ENCODE measurements around the gene DMTF1. TPM values are rescaled to one million over a fixed set of nuclear protein-coding genes. Genes with fewer than 3 reads are reported as not detected.

Gene DMTF1
- total and polyA plus RNA-seq, 3 experiments from 2014 or later, result 33.5 to 69.0 (median 68.2) TPM

DNA sequence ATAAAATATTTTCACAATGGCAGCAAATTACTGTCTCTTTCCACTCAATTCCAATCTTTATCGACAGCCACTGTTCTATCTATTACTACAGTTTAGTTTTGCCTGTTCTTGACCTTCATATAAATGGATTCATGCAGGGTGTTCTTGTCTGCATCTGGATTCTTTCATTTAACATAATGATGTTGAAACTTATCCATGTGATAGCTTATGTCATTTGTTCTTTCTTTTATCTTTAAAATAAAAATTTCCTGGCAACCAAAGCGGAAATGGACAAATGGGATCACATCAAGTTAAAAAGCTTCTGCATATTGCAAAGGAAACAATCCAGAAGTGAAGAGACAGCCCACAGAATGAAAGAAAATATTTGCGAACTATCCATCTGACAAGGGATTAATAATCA is 20.5 kb upstream of the DMTF1 start:
- H3K36me3 ChIP-seq (ENCODE audit: insufficient read depth, low read length), result no peaks in the 10 kb centered on the region
- Mint-ChIP-seq H3K4me3 (no peak overlapping the region), H3K4me1 (no peaks in the 10 kb centered on the region), H3K27me3 (peaks cover 6 to 18% of the 10 kb centered on the region in 2 donors), H3K9me3 (peaks cover 0 to 2% (median 0%) of the 10 kb centered on the region in 5 donors), H3K36me3 (peaks cover 0 to 5% (median 0%) of the 10 kb centered on the region in 3 donors), H3K27ac (no peak overlapping the region)
- no peaks in the 10 kb centered on the region for H3K27me3 ChIP-seq (ENCODE audit: insufficient read depth, low read length, poor library complexity, severe bottlenecking)
- no peaks in the 10 kb centered on the region for H3K9me3 ChIP-seq (ENCODE audit: low read length)
- DNase-seq, result no peak
- no peak overlapping the region for H3K27ac ChIP-seq (ENCODE audit: low read depth, low read length)
- ChIA-PET POLR2A (no interaction called here), CTCF (no interaction called here)
- no peak overlapping the region for H3K4me3 ChIP-seq (ENCODE audit: low read length)
- no peaks in the 10 kb centered on the region for H3K4me1 ChIP-seq (ENCODE audit: insufficient read depth, low read length)

DNA sequence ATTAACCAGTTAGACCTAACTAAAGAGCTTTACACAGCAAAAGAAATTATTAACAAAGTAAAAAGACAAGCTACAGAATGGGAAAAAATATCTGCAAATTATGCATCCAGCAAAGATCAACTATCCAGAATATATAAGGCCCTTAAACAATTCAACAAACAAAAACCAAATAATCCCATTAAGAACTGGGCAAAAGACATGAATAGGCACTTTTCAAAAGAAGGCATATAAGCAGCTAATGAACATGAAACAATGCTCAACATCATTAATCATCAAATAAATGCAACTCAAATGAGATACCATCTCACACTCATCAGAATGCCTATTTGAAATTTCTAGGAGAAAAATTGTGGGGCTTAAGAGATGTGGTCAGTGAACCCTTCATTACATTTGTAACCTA is 15.0 kb upstream of the DMTF1 start:
- Mint-ChIP-seq H3K4me3 (no peak overlapping the region), H3K36me3 (peaks cover 0 to 5% (median 0%) of the 10 kb centered on the region in 3 donors), H3K9me3 (peaks cover 0 to 2% (median 0%) of the 10 kb centered on the region in 5 donors), H3K27ac (no peak overlapping the region), H3K27me3 (peaks cover 14 to 37% of the 10 kb centered on the region in 2 donors), H3K4me1 (no peaks in the 10 kb centered on the region)
- H3K27ac ChIP-seq (ENCODE audit: low read depth, low read length), result no peak overlapping the region
- POLR2A ChIA-PET, result interaction anchor here (1.0 kb wide), 1 partner anchor 15 kb away, joined by 3 read pairs; the partner anchor contains the start of gene DMTF1
- DNase-seq, result no peak
- no peaks in the 10 kb centered on the region for H3K36me3 ChIP-seq (ENCODE audit: insufficient read depth, low read length)
- H3K27me3 ChIP-seq (ENCODE audit: insufficient read depth, low read length, poor library complexity, severe bottlenecking), result no peaks in the 10 kb centered on the region
- no peak overlapping the region for H3K4me3 ChIP-seq (ENCODE audit: low read length)
- H3K4me1 ChIP-seq (ENCODE audit: insufficient read depth, low read length), result no peaks in the 10 kb centered on the region
- CTCF ChIA-PET, result no interaction called here
- no peaks in the 10 kb centered on the region for H3K9me3 ChIP-seq (ENCODE audit: low read length)

DNA sequence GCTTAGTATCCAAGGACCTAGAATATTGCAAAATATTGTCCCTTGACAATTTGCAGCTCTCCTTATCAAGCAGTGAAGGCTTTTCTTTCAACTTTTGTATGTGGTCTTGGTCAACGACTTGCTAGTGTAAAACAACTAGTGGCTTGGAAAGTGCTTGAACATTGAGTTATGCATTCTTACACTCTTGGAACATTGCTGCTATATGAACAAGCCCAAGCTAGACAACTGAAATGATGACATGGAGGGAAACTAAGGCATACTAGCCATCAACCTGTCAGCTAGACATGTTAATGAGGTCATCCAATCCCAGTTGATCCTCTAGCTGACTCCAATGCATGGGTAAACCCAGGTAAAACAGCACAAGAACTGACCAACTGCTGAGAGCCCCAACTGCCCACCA is 12.7 kb upstream of the DMTF1 start:
- Histone ChIP-seq H3K9me3 (ENCODE audit: low read length) (no peaks in the 10 kb centered on the region), H3K4me3 (ENCODE audit: low read length) (no peak overlapping the region), H3K27me3 (ENCODE audit: insufficient read depth, low read length, poor library complexity, severe bottlenecking) (no peaks in the 10 kb centered on the region), H3K4me1 (ENCODE audit: insufficient read depth, low read length) (no peaks in the 10 kb centered on the region), H3K27ac (ENCODE audit: low read depth, low read length) (no peak overlapping the region), H3K36me3 (ENCODE audit: insufficient read depth, low read length) (no peaks in the 10 kb centered on the region)
- peaks cover 0 to 2% (median 0%) of the 10 kb centered on the region in 5 donors for H3K9me3 Mint-ChIP-seq
- H3K36me3 Mint-ChIP-seq, result peaks cover 0 to 5% (median 0%) of the 10 kb centered on the region in 3 donors
- ChIA-PET POLR2A (no interaction called here), CTCF (interaction anchor here (0.8 to 4.1 kb wide), 3 partner anchors 8 to 208 kb away, joined by 3 to 12 read pairs (median 4); partner anchors contain the start of gene DMTF1)
- DNase-seq, result no peak
- peak overlapping the region in 1 of 8 donors; percentile 20 for H3K27ac Mint-ChIP-seq
- H3K27me3 Mint-ChIP-seq, result peaks cover 11 to 27% of the 10 kb centered on the region in 2 donors
- no peak overlapping the region for H3K4me3 Mint-ChIP-seq
- H3K4me1 Mint-ChIP-seq, result peaks cover 0 to 7% (median 4%) of the 10 kb centered on the region in 3 donors

DNA sequence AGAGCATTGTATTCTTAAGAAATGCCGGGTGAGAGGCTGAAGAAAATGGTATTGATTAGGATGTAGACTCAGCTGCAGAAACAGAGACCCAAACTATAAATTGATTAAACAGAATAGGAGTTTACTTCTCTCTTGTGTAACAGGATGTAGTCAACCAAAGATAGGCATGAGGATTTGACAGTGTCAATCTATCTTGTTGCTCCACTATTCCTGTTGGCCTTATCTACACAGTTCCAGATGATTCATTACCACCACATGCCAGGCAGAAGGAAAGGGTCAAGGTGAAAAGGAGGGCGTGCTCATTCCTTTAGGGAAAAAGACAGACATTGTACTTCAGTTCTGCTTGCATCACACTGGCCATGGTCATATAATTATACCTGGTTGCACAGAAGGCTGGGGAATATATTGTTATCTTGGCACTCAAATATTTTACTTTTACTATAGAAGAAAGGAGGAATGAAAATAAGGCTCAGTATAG is 11.9 kb upstream of the DMTF1 start:
- DNase-seq, result no peak
- Histone ChIP-seq H3K36me3 (ENCODE audit: insufficient read depth, low read length) (no peaks in the 10 kb centered on the region), H3K4me3 (ENCODE audit: low read length) (no peak overlapping the region), H3K9me3 (ENCODE audit: low read length) (no peaks in the 10 kb centered on the region), H3K4me1 (ENCODE audit: insufficient read depth, low read length) (no peaks in the 10 kb centered on the region), H3K27ac (ENCODE audit: low read depth, low read length) (no peak overlapping the region), H3K27me3 (ENCODE audit: insufficient read depth, low read length, poor library complexity, severe bottlenecking) (no peaks in the 10 kb centered on the region)
- H3K27me3 Mint-ChIP-seq, result peaks cover 11 to 25% of the 10 kb centered on the region in 2 donors
- POLR2A ChIA-PET, result no interaction called here
- peaks cover 0 to 5% (median 0%) of the 10 kb centered on the region in 3 donors for H3K36me3 Mint-ChIP-seq
- H3K27ac Mint-ChIP-seq, result peak overlapping the region in 1 of 8 donors; percentile 2
- H3K4me3 Mint-ChIP-seq, result no peak overlapping the region
- CTCF ChIA-PET, result interaction anchor here (4.1 kb wide), 1 partner anchor 13 kb away, joined by 12 read pairs; the partner anchor contains the start of gene DMTF1
- H3K4me1 Mint-ChIP-seq, result peaks cover 0 to 7% (median 6%) of the 10 kb centered on the region in 3 donors
- peaks cover 0 to 2% (median 0%) of the 10 kb centered on the region in 5 donors for H3K9me3 Mint-ChIP-seq

DNA sequence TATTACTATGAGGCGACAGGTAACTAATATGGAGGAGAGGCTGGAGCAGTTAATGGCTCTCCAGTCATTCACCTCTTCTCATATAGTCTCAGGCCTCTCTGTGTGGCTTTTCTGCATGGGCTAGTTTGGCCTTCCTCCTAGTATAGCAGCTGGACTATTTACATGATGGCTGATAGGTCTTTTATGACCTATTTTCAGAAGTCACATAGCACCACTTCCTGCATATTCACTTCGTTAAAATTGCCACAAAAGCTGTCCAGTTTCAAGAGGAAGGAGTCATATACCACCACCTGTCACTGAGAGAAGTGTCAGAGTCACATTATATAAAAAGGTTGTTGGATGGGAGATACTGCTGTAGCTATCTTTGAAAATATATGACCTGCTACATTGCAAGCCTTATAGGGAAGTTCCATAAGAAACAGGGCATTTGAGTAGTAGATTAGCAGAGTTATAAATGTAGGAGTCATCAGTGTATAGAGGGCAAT is 8.0 kb upstream of the DMTF1 start:
- H3K4me1 Mint-ChIP-seq, result peaks cover 0 to 7% (median 6%) of the 10 kb centered on the region in 3 donors
- peaks cover 0 to 3% of the 10 kb centered on the region in 2 donors for H3K27me3 Mint-ChIP-seq
- ChIA-PET POLR2A (no interaction called here), CTCF (no interaction called here)
- no peaks in the 10 kb centered on the region for H3K27me3 ChIP-seq (ENCODE audit: insufficient read depth, low read length, poor library complexity, severe bottlenecking)
- H3K27ac ChIP-seq (ENCODE audit: low read depth, low read length), result no peak overlapping the region
- H3K9me3 Mint-ChIP-seq, result no peaks in the 10 kb centered on the region
- H3K4me1 ChIP-seq (ENCODE audit: insufficient read depth, low read length), result no peaks in the 10 kb centered on the region
- no peaks in the 10 kb centered on the region for H3K36me3 ChIP-seq (ENCODE audit: insufficient read depth, low read length)
- H3K9me3 ChIP-seq (ENCODE audit: low read length), result no peaks in the 10 kb centered on the region
- no peaks in the 10 kb centered on the region for H3K36me3 Mint-ChIP-seq
- H3K27ac Mint-ChIP-seq, result peak overlapping the region in 4 of 8 donors; percentile 3 to 84 (median 17)
- no peak for DNase-seq
- no peak overlapping the region for H3K4me3 Mint-ChIP-seq
- H3K4me3 ChIP-seq (ENCODE audit: low read length), result no peak overlapping the region

DNA sequence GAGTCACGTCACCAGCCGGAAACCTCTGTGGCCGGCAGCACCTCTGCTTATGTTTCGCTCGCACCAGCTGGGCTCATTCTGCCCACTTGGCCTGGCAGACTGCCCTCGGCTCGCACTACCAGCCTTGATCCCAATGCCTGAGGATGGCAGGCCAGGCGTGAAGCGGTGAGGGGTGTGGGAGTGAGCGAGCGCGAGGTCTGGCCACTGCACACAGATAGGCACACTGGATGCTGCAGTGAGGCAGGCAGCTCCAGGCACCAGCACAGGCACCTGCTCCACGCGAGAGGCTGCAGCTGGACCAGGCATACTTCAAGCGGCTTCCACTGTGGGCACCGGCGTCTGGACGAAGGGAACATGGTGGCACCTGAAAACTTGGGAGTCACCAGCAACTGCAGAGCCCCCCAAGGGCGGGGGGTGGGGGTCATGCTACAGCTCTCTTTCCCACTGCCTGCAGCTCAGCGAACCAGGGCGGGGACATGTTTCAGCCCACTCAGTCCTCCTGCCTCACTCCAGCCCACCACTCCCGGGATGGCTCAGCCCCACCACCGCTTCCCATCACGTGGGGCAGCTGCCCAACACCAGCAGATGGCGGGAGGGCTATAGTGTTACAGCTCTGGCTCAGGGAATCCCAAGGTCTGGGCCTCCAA is 5.4 kb upstream of the DMTF1 start:
- Mint-ChIP-seq H3K36me3 (peaks cover 0 to 2% (median 0%) of the 10 kb centered on the region in 3 donors), H3K9me3 (no peaks in the 10 kb centered on the region), H3K27ac (no peak overlapping the region), H3K27me3 (peaks cover 0 to 2% of the 10 kb centered on the region in 2 donors), H3K4me1 (peaks cover 7 to 12% (median 11%) of the 10 kb centered on the region in 3 donors), H3K4me3 (peak overlapping the region in 1 of 7 donors; percentile 48)
- no peak for DNase-seq
- Histone ChIP-seq H3K4me1 (ENCODE audit: insufficient read depth, low read length) (no peaks in the 10 kb centered on the region), H3K27ac (ENCODE audit: low read depth, low read length) (no peak overlapping the region), H3K9me3 (ENCODE audit: low read length) (no peaks in the 10 kb centered on the region), H3K4me3 (ENCODE audit: low read length) (no peak overlapping the region), H3K27me3 (ENCODE audit: insufficient read depth, low read length, poor library complexity, severe bottlenecking) (no peaks in the 10 kb centered on the region), H3K36me3 (ENCODE audit: insufficient read depth, low read length) (no peaks in the 10 kb centered on the region)
- CTCF ChIA-PET, result interaction anchor here (1.6 to 3.1 kb wide), 3 partner anchors 8 to 230 kb away, joined by 4 to 20 read pairs (median 9); no protein-coding TSS in a partner anchor
- POLR2A ChIA-PET, result no interaction called here

DNA sequence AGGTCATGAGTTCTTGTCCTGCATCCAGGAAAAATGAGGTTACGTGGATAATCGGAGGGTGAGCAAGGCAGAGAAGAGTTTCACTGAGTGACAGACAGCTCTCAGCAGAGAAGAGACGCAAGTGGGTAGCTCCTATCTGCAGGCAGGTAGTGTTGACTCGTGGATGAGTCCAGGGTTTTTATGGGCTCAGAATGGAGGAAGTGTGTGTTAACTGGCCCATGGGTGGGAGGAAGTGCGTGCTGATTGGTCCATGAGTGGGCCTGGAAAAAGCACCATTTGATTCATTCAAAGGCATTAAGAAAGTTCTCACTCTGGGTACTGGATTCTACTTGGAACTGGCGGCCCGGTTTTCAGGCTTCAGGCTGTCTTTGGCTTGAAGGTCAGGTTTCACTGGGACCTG is 4.8 kb upstream of the DMTF1 start:
- no peak overlapping the region for H3K27ac ChIP-seq (ENCODE audit: low read depth, low read length)
- no peaks in the 10 kb centered on the region for H3K36me3 ChIP-seq (ENCODE audit: insufficient read depth, low read length)
- peaks cover 9 to 15% (median 12%) of the 10 kb centered on the region in 3 donors for H3K4me1 Mint-ChIP-seq
- no peaks in the 10 kb centered on the region for H3K9me3 Mint-ChIP-seq
- no peak overlapping the region for H3K27ac Mint-ChIP-seq
- no peaks in the 10 kb centered on the region for H3K4me1 ChIP-seq (ENCODE audit: insufficient read depth, low read length)
- ChIA-PET POLR2A (interaction anchor here (2.3 kb wide), 1 partner anchor 73 kb away, joined by 12 read pairs; the partner anchor contains the start of gene TMEM243), CTCF (interaction anchor here (1.1 to 3.1 kb wide), 6 partner anchors 8 to 230 kb away, joined by 3 to 20 read pairs (median 6); no protein-coding TSS in a partner anchor)
- H3K27me3 Mint-ChIP-seq, result peaks cover 0 to 4% of the 10 kb centered on the region in 2 donors
- no peak overlapping the region for H3K4me3 ChIP-seq (ENCODE audit: low read length)
- DNase-seq, result no peak
- no peaks in the 10 kb centered on the region for H3K9me3 ChIP-seq (ENCODE audit: low read length)
- H3K36me3 Mint-ChIP-seq, result peaks cover 0 to 5% (median 0%) of the 10 kb centered on the region in 3 donors
- H3K4me3 Mint-ChIP-seq, result peak overlapping the region in 1 of 7 donors; percentile 48
- no peaks in the 10 kb centered on the region for H3K27me3 ChIP-seq (ENCODE audit: insufficient read depth, low read length, poor library complexity, severe bottlenecking)
